ENCODE measurements around the gene ARHGEF17. TPM values are rescaled to one million over a fixed set of nuclear protein-coding genes. Genes with fewer than 3 reads are reported as not detected.

ARHGEF17 gene
- total and polyA plus RNA-seq, 4 donors: 2.6 to 12.6 (median 5.7) TPM

- DNase-seq (ENCODE audit: low spot score): peak; percentile 80
- Histone ChIP-seq H3K4me1 (ENCODE audit: control insufficient read depth in 4 of 4, insufficient read depth in 4 of 4, low read length in 3 of 4) (no peaks in the 10 kb centered on the region), H3K27ac (ENCODE audit: low read depth in 1 of 2, low read length in 2 of 2) (no peak overlapping the region), H3K27me3 (ENCODE audit: control insufficient read depth in 4 of 4, insufficient read depth in 4 of 4, low read length in 3 of 4) (no peaks in the 10 kb centered on the region), H3K9me3 (ENCODE audit: control insufficient read depth in 4 of 4, low read length in 3 of 4) (no peaks in the 10 kb centered on the region), H3K9ac (ENCODE audit: low read depth in 1 of 2, low read length in 2 of 2) (no peak overlapping the region), H3K4me3 (ENCODE audit: low read depth in 1 of 3, low read length in 3 of 3) (no peak overlapping the region), H3K36me3 (ENCODE audit: control insufficient read depth in 4 of 4, insufficient read depth in 3 of 4, low read depth in 1 of 4, low read length in 3 of 4) (no peaks in the 10 kb centered on the region)
- TF ChIP-seq CTCF (IDR thresholded peaks at IDR 0.05; ENCODE audit: low read depth, low read length, missing input control) (peak; percentile 84), REST (IDR thresholded peaks at IDR 0.05) (no peak), RAD21 (IDR thresholded peaks at IDR 0.05) (peak; percentile 92 to 96)
- WGBS: 82% methylated on average over 16 of the region's 16 CpGs
Measured at GRCh38 chr11:73393479-73394415, 85.7 kb downstream of the ARHGEF17 start.

GRCh38 chr11:73394416-73395296 lies 86.6 kb downstream of the ARHGEF17 start:
- WGBS: 94% methylated on average over 34 of the region's 34 CpGs
- no peaks in the 10 kb centered on the region for H3K27me3 ChIP-seq (ENCODE audit: control insufficient read depth in 4 of 4, insufficient read depth in 4 of 4, low read length in 3 of 4)
- H3K27ac ChIP-seq (ENCODE audit: low read depth in 1 of 2, low read length in 2 of 2): no peak overlapping the region
- no peak for TF ChIP-seq HNF4A (conservative IDR thresholded peaks at IDR 0.05)
- no peak for TF ChIP-seq MAX (IDR thresholded peaks at IDR 0.05)
- no peak for TF ChIP-seq NR2F2 (IDR thresholded peaks at IDR 0.05)
- TF ChIP-seq TAF1 (conservative IDR thresholded peaks at IDR 0.05): no peak
- no peak for TF ChIP-seq EGR1 (IDR thresholded peaks at IDR 0.05; ENCODE audit: low read depth in 2 of 2)
- TF ChIP-seq YY1 (IDR thresholded peaks at IDR 0.05): no peak
- no peak for TF ChIP-seq SP1 (IDR thresholded peaks at IDR 0.05)
- TF ChIP-seq FOXA1 (IDR thresholded peaks at IDR 0.05): no peak
- TF ChIP-seq CTCF (IDR thresholded peaks at IDR 0.05; ENCODE audit: low read depth, low read length, missing input control): no peak
- TF ChIP-seq ATF3 (IDR thresholded peaks at IDR 0.05): no peak
- no peak for TF ChIP-seq RAD21 (IDR thresholded peaks at IDR 0.05)
- no peak for TF ChIP-seq JUND (IDR thresholded peaks at IDR 0.05)
- no peak for DNase-seq (ENCODE audit: low spot score)
- H3K9me3 ChIP-seq (ENCODE audit: control insufficient read depth in 4 of 4, low read length in 3 of 4): no peaks in the 10 kb centered on the region
- no peak overlapping the region for H3K4me3 ChIP-seq (ENCODE audit: low read depth in 1 of 3, low read length in 3 of 3)
- H3K36me3 ChIP-seq (ENCODE audit: control insufficient read depth in 4 of 4, insufficient read depth in 3 of 4, low read depth in 1 of 4, low read length in 3 of 4): no peaks in the 10 kb centered on the region
- H3K4me1 ChIP-seq (ENCODE audit: control insufficient read depth in 4 of 4, insufficient read depth in 4 of 4, low read length in 3 of 4): no peaks in the 10 kb centered on the region
- no peak overlapping the region for H3K9ac ChIP-seq (ENCODE audit: low read depth in 1 of 2, low read length in 2 of 2)

All from liver (tissue), 9 donors.